ENCODE results near the gene PGA3.

The PGA3 gene

GRCh38 chr11:61186504-61186903, 16.8 kb upstream of the PGA3 start (continued):
- TF ChIP-seq CSRNP3 (CRISPR knock-in tag; IDR thresholded peaks at IDR 0.05) (no peak), TCF4 (CRISPR knock-in tag; IDR thresholded peaks at IDR 0.05; ENCODE audit: borderline replicate concordance) (no peak), ZFP3 (CRISPR knock-in tag; IDR thresholded peaks at IDR 0.05) (no peak), GLIS3 (CRISPR knock-in tag; IDR thresholded peaks at IDR 0.05) (no peak), OSR1 (CRISPR knock-in tag; IDR thresholded peaks at IDR 0.05) (no peak), ZFP30 (CRISPR knock-in tag; IDR thresholded peaks at IDR 0.05) (no peak), POU6F1 (CRISPR knock-in tag; IDR thresholded peaks at IDR 0.05; ENCODE audit: borderline replicate concordance, low read depth) (no peak), TOX (CRISPR knock-in tag; IDR thresholded peaks at IDR 0.05; ENCODE audit: borderline replicate concordance) (no peak), ZNF565 (CRISPR knock-in tag; conservative IDR thresholded peaks at IDR 0.05; ENCODE audit: low read depth) (no peak), ESRRG (CRISPR knock-in tag; IDR thresholded peaks at IDR 0.05) (no peak), ISL1 (CRISPR knock-in tag; IDR thresholded peaks at IDR 0.05) (no peak), ARNTL (CRISPR knock-in tag; IDR thresholded peaks at IDR 0.05; ENCODE audit: borderline replicate concordance, low read depth) (no peak), CSDC2 (CRISPR knock-in tag; IDR thresholded peaks at IDR 0.05) (no peak)

- peak; percentile 97 for ATAC-seq
- TF ChIP-seq ARNTL (CRISPR knock-in tag; IDR thresholded peaks at IDR 0.05; ENCODE audit: borderline replicate concordance, low read depth) (no peak), BACH2 (CRISPR knock-in tag; IDR thresholded peaks at IDR 0.05; ENCODE audit: borderline replicate concordance) (no peak)
These were observed 15.7 kb upstream of the PGA3 start for GRCh38 chr11:61187505-61188130.

- TF ChIP-seq ZFP3 (CRISPR knock-in tag; IDR thresholded peaks at IDR 0.05) (no peak), ZC3H10 (CRISPR knock-in tag; IDR thresholded peaks at IDR 0.05) (no peak), RARB (CRISPR knock-in tag; IDR thresholded peaks at IDR 0.05) (no peak)
- no peak for ATAC-seq
These were observed 13.4 kb upstream of the PGA3 start for GRCh38 chr11:61189933-61190332.

GRCh38 chr11:61193596-61193995, 9.7 kb upstream of the PGA3 start:
- TF ChIP-seq GLIS3 (CRISPR knock-in tag; IDR thresholded peaks at IDR 0.05) (no peak), OSR1 (CRISPR knock-in tag; IDR thresholded peaks at IDR 0.05) (no peak), CSRNP3 (CRISPR knock-in tag; IDR thresholded peaks at IDR 0.05) (no peak), TSHZ2 (CRISPR knock-in tag; IDR thresholded peaks at IDR 0.05) (no peak), ZNF8 (CRISPR knock-in tag; IDR thresholded peaks at IDR 0.05) (no peak), POU6F1 (CRISPR knock-in tag; IDR thresholded peaks at IDR 0.05; ENCODE audit: borderline replicate concordance, low read depth) (no peak), TCF4 (CRISPR knock-in tag; IDR thresholded peaks at IDR 0.05; ENCODE audit: borderline replicate concordance) (no peak), ZNF70 (CRISPR knock-in tag; IDR thresholded peaks at IDR 0.05) (no peak), ZNF565 (CRISPR knock-in tag; conservative IDR thresholded peaks at IDR 0.05; ENCODE audit: low read depth) (no peak), PATZ1 (CRISPR knock-in tag; IDR thresholded peaks at IDR 0.05; ENCODE audit: borderline replicate concordance) (no peak), CSDC2 (CRISPR knock-in tag; IDR thresholded peaks at IDR 0.05) (no peak), ESRRG (CRISPR knock-in tag; IDR thresholded peaks at IDR 0.05) (no peak), CREB5 (CRISPR knock-in tag; IDR thresholded peaks at IDR 0.05; ENCODE audit: low read depth) (no peak), PPARA (CRISPR knock-in tag; IDR thresholded peaks at IDR 0.05; ENCODE audit: borderline replicate concordance) (no peak), TOX (CRISPR knock-in tag; IDR thresholded peaks at IDR 0.05; ENCODE audit: borderline replicate concordance) (no peak), RARB (CRISPR knock-in tag; IDR thresholded peaks at IDR 0.05) (no peak), ZC3H10 (CRISPR knock-in tag; IDR thresholded peaks at IDR 0.05) (no peak), ARNTL (CRISPR knock-in tag; IDR thresholded peaks at IDR 0.05; ENCODE audit: borderline replicate concordance, low read depth) (no peak), ZFP3 (CRISPR knock-in tag; IDR thresholded peaks at IDR 0.05) (no peak), ZFP30 (CRISPR knock-in tag; IDR thresholded peaks at IDR 0.05) (no peak)
- ATAC-seq = no peak
